ENCODE measurements around the gene MEPCE. TPM values are rescaled to one million over a fixed set of nuclear protein-coding genes. Genes with fewer than 3 reads are reported as not detected.

The MEPCE gene
- total and polyA plus RNA-seq, 9 of the 15 experiments (the other 6 are each of a cell fraction or from before 2014, with no cell fraction given) = 10.9 to 76.3 (median 44.1) TPM

- TF ChIP-seq FOXM1 (IDR thresholded peaks at IDR 0.05; ENCODE audit: low read depth) (peak; percentile 46), FOXM1 (CRISPR knock-in tag; IDR thresholded peaks at IDR 0.05; ENCODE audit: low read depth) (peak; percentile 86; the same call in 1 of the 2 replicates), GABPB2 (CRISPR knock-in tag; conservative IDR thresholded peaks at IDR 0.05) (peak; percentile 80; the same call in 1 of the 2 replicates), MAFK (IDR thresholded peaks at IDR 0.05; ENCODE audit: low read length) (no peak), ZNF41 (CRISPR knock-in tag; conservative IDR thresholded peaks at IDR 0.05) (no peak), MCM2 (IDR thresholded peaks at IDR 0.05; ENCODE audit: low read depth) (no peak), MLX (CRISPR knock-in tag; conservative IDR thresholded peaks at IDR 0.05) (peak; percentile 64 to 98; a peak in 3 of 4 replicates), SRF (CRISPR knock-in tag; IDR thresholded peaks at IDR 0.05) (peak; percentile 69 to 71; a peak in 3 of 4 replicates), NCOA2 (IDR thresholded peaks at IDR 0.05; ENCODE audit: partially characterized antibody in 2 of 2) (no peak), ATF1 (CRISPR knock-in tag; IDR thresholded peaks at IDR 0.05) (no peak), ATF1 (tag; IDR thresholded peaks at IDR 0.05) (peak; percentile 85), ZFP36 (IDR thresholded peaks at IDR 0.05; ENCODE audit: low read depth, low read length, partially characterized antibody) (no peak), NR1H2 (CRISPR knock-in tag; IDR thresholded peaks at IDR 0.05) (peak; percentile 97; the same call in 1 of the 2 replicates), TFAM (CRISPR knock-in tag; conservative IDR thresholded peaks at IDR 0.05) (no peak), RBM15 (IDR thresholded peaks at IDR 0.05; ENCODE audit: insufficient read depth, low read length) (0 out of 2 replicates have a peak, but pooled peaks have one; percentile 73)
- TF ChIP-seq, protein P1, sequence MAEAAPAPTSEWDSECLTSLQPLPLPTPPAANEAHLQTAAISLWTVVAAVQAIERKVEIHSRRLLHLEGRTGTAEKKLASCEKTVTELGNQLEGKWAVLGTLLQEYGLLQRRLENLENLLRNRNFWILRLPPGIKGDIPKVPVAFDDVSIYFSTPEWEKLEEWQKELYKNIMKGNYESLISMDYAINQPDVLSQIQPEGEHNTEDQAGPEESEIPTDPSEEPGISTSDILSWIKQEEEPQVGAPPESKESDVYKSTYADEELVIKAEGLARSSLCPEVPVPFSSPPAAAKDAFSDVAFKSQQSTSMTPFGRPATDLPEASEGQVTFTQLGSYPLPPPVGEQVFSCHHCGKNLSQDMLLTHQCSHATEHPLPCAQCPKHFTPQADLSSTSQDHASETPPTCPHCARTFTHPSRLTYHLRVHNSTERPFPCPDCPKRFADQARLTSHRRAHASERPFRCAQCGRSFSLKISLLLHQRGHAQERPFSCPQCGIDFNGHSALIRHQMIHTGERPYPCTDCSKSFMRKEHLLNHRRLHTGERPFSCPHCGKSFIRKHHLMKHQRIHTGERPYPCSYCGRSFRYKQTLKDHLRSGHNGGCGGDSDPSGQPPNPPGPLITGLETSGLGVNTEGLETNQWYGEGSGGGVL (CRISPR knock-in tag; IDR thresholded peaks at IDR 0.05) = no peak
Observed at GRCh38 chr7:100428199-100428966, 1.2 kb upstream of the MEPCE start, which contains the start of gene ZCWPW1 (continued).
